SJCRH30 (cell line): ENCODE measurements around the gene PPM1H. TPM values are rescaled to one million over a fixed set of nuclear protein-coding genes. Genes with fewer than 3 reads are reported as not detected.
A peak's percentile ranks its signal among the peaks of the same experiment; 100 is the strongest.
"Not testable (repeated sequence)": the region's sequence is repeated elsewhere in the genome, so short reads cannot be mapped to it uniquely, and the experiment has no call there.

Experiments used
- DNase-seq, 2 experiments: peaks; one replicate each; pipeline ENCODE4 v3.0.0-alpha.2; 2015 to 2020
- H3K27ac ChIP-seq: fragments of 250-450 bp; sonication (Bioruptor Pico); 2 replicates; pipeline ENCODE4 v1.5.1; 2020; ENCODE audit warnings: mild to moderate bottlenecking, moderate library complexity
- H3K27me3 ChIP-seq: fragments of 250-450 bp; sonication (Bioruptor Pico); 2 replicates; pipeline ENCODE4 v1.5.1; 2020; ENCODE audit warnings: mild to moderate bottlenecking, moderate library complexity
- H3K36me3 ChIP-seq: fragments of 250-450 bp; sonication (Bioruptor Pico); 2 replicates; pipeline ENCODE4 v1.5.1; 2020; ENCODE audit warnings: mild to moderate bottlenecking, moderate library complexity
- H3K4me1 ChIP-seq: fragments of 250-450 bp; sonication (Bioruptor Pico); 2 replicates; pipeline ENCODE4 v1.5.1; 2020; ENCODE audit warnings: mild to moderate bottlenecking, moderate library complexity
- H3K4me3 ChIP-seq: fragments of 250-450 bp; sonication (Bioruptor Pico); 2 replicates; pipeline ENCODE4 v1.5.1; 2020; ENCODE audit warnings: mild to moderate bottlenecking, moderate library complexity
- H3K9me3 ChIP-seq: fragments of 250-450 bp; sonication (Bioruptor Pico); replicated peaks from 2 replicates; pipeline ENCODE4 v1.5.1; 2020; ENCODE audit warnings: mild to moderate bottlenecking, moderate library complexity
- total RNA-seq: library from RNA; depleted of rRNA; stranded (reverse); fragments of >200 nt; shearing (Covaris generic); gene quantifications from 2 replicates; pipeline ENCODE4 v1.2.3, GENCODE V29; 2014

Gene PPM1H
- total RNA-seq, 1 experiment from 2014 or later, result 4.1 TPM

GRCh38 chr12:62882140-62882539, 52.8 kb downstream of the PPM1H start:
- no peaks in the 10 kb centered on the region for H3K9me3 ChIP-seq
- H3K4me1 ChIP-seq, result peaks cover 14% of the 10 kb centered on the region
- H3K36me3 ChIP-seq, result no peaks in the 10 kb centered on the region
- DNase-seq, result peak; percentile 70 to 82
- no peaks in the 10 kb centered on the region for H3K27me3 ChIP-seq
- H3K27ac ChIP-seq, result no peak overlapping the region
- H3K4me3 ChIP-seq, result no peak overlapping the region

DNA sequence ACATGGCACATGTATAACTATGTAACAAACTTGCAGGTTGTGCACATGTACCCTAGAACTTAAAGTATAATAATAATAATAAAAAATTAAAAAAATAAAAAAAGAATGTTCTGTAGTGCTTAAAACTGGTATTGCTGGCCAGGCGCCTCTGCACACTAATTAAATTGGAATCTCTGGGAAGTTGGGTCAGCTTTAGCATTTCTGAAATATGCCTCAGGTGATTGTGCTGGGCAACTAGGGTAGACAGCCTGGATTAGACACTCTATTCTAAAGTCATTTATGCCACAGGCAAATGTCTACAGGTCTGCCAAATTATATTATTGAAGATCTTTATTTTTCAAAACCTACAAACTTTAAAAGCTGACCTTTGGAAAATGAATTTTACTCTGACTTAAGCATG, 55.3 kb downstream of the PPM1H start:
- no peak for DNase-seq
- peaks cover 14% of the 10 kb centered on the region for H3K4me1 ChIP-seq
- H3K36me3 ChIP-seq, result no peaks in the 10 kb centered on the region
- H3K27me3 ChIP-seq, result no peaks in the 10 kb centered on the region
- no peaks in the 10 kb centered on the region for H3K9me3 ChIP-seq
- no peak overlapping the region for H3K4me3 ChIP-seq
- no peak overlapping the region for H3K27ac ChIP-seq

GRCh38 chr12:62879228-62879627, 55.7 kb downstream of the PPM1H start:
- H3K27me3 ChIP-seq, H3K27ac ChIP-seq, H3K4me3 ChIP-seq, DNase-seq, H3K36me3 ChIP-seq, H3K9me3 ChIP-seq: not testable (repeated sequence)
- peaks cover 14% of the 10 kb centered on the region for H3K4me1 ChIP-seq

GRCh38 chr12:62878211-62878610, 56.7 kb downstream of the PPM1H start:
- H3K4me3 ChIP-seq, result no peak overlapping the region
- no peaks in the 10 kb centered on the region for H3K27me3 ChIP-seq
- H3K4me1 ChIP-seq, result peaks cover 12% of the 10 kb centered on the region
- H3K9me3 ChIP-seq, result no peaks in the 10 kb centered on the region
- no peak for DNase-seq
- no peak overlapping the region for H3K27ac ChIP-seq
- H3K36me3 ChIP-seq, result no peaks in the 10 kb centered on the region

GRCh38 chr12:62876938-62877548, 57.9 kb downstream of the PPM1H start:
- H3K27ac ChIP-seq, result no peak overlapping the region
- no peaks in the 10 kb centered on the region for H3K9me3 ChIP-seq
- no peaks in the 10 kb centered on the region for H3K36me3 ChIP-seq
- no peak overlapping the region for H3K4me3 ChIP-seq
- no peak for DNase-seq
- peaks cover 7% of the 10 kb centered on the region for H3K4me1 ChIP-seq
- no peaks in the 10 kb centered on the region for H3K27me3 ChIP-seq

- H3K27me3 ChIP-seq, result no peaks in the 10 kb centered on the region
- no peaks in the 10 kb centered on the region; the same call in 1 of the 2 replicates for H3K4me1 ChIP-seq
- H3K4me3 ChIP-seq, result no peak overlapping the region
- no peaks in the 10 kb centered on the region for H3K36me3 ChIP-seq
- H3K27ac ChIP-seq, result no peak overlapping the region
- DNase-seq, result no peak
- no peaks in the 10 kb centered on the region for H3K9me3 ChIP-seq
Measured at GRCh38 chr12:62873826-62874448, 61.0 kb downstream of the PPM1H start.

- Histone ChIP-seq H3K27me3 (no peaks in the 10 kb centered on the region), H3K27ac (no peak overlapping the region), H3K4me1 (no peaks in the 10 kb centered on the region; the same call in 1 of the 2 replicates), H3K9me3 (no peaks in the 10 kb centered on the region), H3K36me3 (no peaks in the 10 kb centered on the region), H3K4me3 (no peak overlapping the region)
- no peak for DNase-seq
Measured at GRCh38 chr12:62873116-62873825, 61.7 kb downstream of the PPM1H start.

DNA sequence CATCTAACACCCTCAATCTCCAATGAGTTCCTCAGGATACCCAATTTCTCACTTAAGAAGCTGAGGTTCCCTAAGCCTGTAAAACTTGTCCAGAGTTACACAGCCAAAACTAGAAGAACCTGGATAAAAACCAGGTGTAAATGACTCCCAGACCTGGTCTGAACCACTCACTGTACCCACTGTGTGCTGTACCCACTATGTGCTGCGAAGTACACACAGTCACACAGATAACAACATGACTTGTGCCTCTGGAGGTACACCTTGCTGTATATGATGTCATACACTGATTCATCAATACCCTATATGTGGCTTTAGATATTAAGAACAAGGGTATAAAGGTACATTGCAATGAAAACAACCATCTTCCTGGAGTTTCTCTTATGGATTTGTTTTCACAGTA, 66.1 kb downstream of the PPM1H start:
- no peak overlapping the region for H3K4me3 ChIP-seq
- no peaks in the 10 kb centered on the region for H3K27me3 ChIP-seq
- no peaks in the 10 kb centered on the region for H3K9me3 ChIP-seq
- H3K4me1 ChIP-seq, result peaks cover 15% of the 10 kb centered on the region
- no peaks in the 10 kb centered on the region for H3K36me3 ChIP-seq
- no peak for DNase-seq
- H3K27ac ChIP-seq, result no peak overlapping the region

- H3K27ac ChIP-seq, result 0 out of 2 replicates have a peak overlapping the region, but pooled peaks have one; percentile 14
- no peaks in the 10 kb centered on the region for H3K36me3 ChIP-seq
- H3K4me1 ChIP-seq, result peaks cover 22% of the 10 kb centered on the region
- no peak overlapping the region for H3K4me3 ChIP-seq
- no peaks in the 10 kb centered on the region for H3K27me3 ChIP-seq
- H3K9me3 ChIP-seq, result no peaks in the 10 kb centered on the region
- DNase-seq, result peak; percentile 48 to 49
Measured at GRCh38 chr12:62866451-62867082, 68.4 kb downstream of the PPM1H start.

DNA sequence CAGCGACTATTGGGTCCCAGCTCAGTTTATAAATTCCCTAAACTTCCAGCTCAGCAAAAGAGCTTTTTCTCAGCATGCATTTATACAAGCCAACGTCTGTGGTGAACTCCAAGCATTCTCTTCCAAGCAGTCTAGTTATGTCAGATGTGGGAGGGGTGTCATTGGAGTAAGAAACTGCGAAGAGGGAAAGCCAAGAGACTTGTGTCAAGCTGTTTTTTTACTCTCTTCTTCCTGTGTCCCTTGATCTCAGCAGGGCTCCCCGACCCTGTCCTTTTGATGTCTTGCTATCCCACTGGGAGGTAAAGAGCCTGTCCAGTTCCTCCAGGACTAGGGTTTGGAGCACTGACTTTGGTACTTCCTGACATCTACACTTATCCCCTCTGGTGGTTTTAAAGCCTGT, 69.0 kb downstream of the PPM1H start:
- Histone ChIP-seq H3K9me3 (no peaks in the 10 kb centered on the region), H3K27me3 (no peaks in the 10 kb centered on the region), H3K36me3 (no peaks in the 10 kb centered on the region), H3K4me1 (peaks cover 22% of the 10 kb centered on the region), H3K27ac (0 out of 2 replicates have a peak overlapping the region, but pooled peaks have one; percentile 14), H3K4me3 (no peak overlapping the region)
- no peak for DNase-seq

- Histone ChIP-seq H3K27ac (no peak overlapping the region), H3K36me3 (no peaks in the 10 kb centered on the region)
Measured at GRCh38 chr12:62865065-62865464, 69.9 kb downstream of the PPM1H start.

DNA sequence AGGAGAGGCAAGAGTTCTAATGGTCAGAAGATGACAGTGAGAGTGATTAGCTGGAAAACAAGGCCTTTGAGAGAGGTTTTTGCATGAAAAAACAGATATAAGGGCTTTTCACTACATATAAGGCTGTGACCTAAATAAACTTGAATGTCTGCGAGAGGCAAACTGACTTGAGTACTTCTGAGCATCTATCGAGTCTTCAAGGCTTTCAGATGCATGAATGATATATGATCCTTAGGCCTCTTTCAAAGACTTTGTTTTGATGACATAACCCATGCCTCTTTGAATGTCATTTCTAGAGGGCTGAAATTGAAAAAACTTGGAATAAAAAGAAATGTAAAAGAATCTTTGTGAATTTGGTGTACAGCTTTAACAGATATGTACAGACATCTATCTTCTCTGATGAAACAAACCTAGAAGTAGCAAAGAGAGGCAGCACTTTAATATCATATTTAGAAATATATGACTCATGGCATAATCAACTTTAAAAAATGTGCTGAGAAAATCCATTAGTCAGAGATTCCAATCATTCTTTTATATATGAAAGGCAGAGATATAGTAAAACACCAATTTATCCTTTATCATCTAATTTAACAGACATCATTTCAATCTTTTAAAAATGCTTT, 72.6 kb downstream of the PPM1H start:
- Histone ChIP-seq H3K27ac (no peak overlapping the region), H3K9me3 (no peaks in the 10 kb centered on the region), H3K4me1 (peaks cover 22% of the 10 kb centered on the region), H3K27me3 (no peaks in the 10 kb centered on the region), H3K4me3 (no peak overlapping the region), H3K36me3 (no peaks in the 10 kb centered on the region)
- no peak for DNase-seq

More at GRCh38 chr12:62865065-62865464, 69.9 kb downstream of the PPM1H start:
- H3K9me3 ChIP-seq, result no peaks in the 10 kb centered on the region
- H3K27me3 ChIP-seq, result no peaks in the 10 kb centered on the region
- peaks cover 22% of the 10 kb centered on the region for H3K4me1 ChIP-seq
- H3K4me3 ChIP-seq, result no peak overlapping the region
- no peak for DNase-seq

- no peak for DNase-seq
- no peak overlapping the region for H3K27ac ChIP-seq
- H3K9me3 ChIP-seq, result no peaks in the 10 kb centered on the region
- no peaks in the 10 kb centered on the region for H3K27me3 ChIP-seq
- no peak overlapping the region for H3K4me3 ChIP-seq
- H3K36me3 ChIP-seq, result no peaks in the 10 kb centered on the region
- peaks cover 15% of the 10 kb centered on the region for H3K4me1 ChIP-seq
Measured at GRCh38 chr12:62861586-62861985, 73.4 kb downstream of the PPM1H start.

DNA sequence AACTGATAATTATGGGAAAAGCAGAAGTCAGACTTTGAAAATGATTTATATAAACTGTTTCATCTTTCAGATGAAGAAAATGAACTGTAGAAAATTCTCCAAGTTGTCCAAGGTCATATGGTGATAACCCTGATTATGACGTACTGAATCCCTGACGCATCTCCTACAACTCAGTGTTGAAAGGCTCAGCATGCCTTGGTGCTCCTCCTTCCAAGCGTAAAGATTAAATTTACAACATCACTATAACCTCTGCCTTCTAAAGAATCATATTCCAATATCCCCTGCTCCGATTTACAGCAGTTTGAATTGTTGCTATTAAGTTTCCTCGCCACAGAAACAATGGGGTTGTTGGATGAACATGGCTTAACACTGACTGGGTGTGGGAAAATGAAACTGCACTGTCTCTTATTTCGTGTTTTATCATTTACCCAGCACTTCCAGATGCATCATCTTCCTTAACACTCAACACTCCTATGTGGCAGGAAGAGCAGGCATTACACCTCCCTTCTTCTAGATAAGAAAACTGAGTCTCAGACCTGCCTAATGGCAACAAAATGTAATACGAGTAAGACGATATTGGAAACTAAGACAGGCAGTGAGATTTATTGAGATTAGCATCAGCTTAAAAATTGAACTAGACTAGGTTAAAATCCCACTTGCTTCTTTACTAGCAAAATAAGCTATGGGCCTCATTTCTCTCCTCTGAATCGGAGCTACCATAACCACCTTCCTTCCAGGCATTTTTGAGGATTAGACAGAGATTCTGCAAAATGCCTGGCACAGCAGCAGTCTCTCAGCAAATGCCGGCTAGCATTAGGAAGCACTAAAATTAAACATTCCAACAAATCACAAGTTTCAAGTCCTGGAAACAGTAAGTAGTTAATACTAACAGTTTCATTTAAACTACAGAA, 74.2 kb downstream of the PPM1H start:
- Histone ChIP-seq H3K4me1 (peaks cover 7% of the 10 kb centered on the region), H3K36me3 (no peaks in the 10 kb centered on the region), H3K9me3 (no peaks in the 10 kb centered on the region), H3K27ac (no peak overlapping the region), H3K27me3 (no peaks in the 10 kb centered on the region), H3K4me3 (no peak overlapping the region)
- no peak for DNase-seq
